HG03442 (cell line): Measurements from ENCODE around the gene GBF1.
"Not testable (repeated sequence)": the region's sequence is repeated elsewhere in the genome, so short reads cannot be mapped to it uniquely, and the experiment has no call there.

Source experiments
- ATAC-seq: cut with Tn5 transposase; IDR thresholded peaks from one replicate; pipeline ENCODE4 v1.9.1; 2021; ENCODE audit warnings: mild to moderate bottlenecking, moderate library complexity; ENCODE audit not compliant: unreplicated experiment

Gene GBF1

GRCh38 chr10:102233997-102234396 is 11.3 kb upstream of the GBF1 start:
- ATAC-seq: no peak

- ATAC-seq: no peak
Measured at GRCh38 chr10:102234888-102235597, 10.3 kb upstream of the GBF1 start.

- no peak for ATAC-seq
Measured at GRCh38 chr10:102235598-102235920, 9.8 kb upstream of the GBF1 start.

- ATAC-seq: no peak
Measured at GRCh38 chr10:102236006-102236405, 9.3 kb upstream of the GBF1 start.

GRCh38 chr10:102237711-102238252 is 7.5 kb upstream of the GBF1 start:
- ATAC-seq: no peak

- ATAC-seq: no peak
Measured at GRCh38 chr10:102240467-102241031, 4.8 kb upstream of the GBF1 start.

- ATAC-seq: no peak
Measured at GRCh38 chr10:102241032-102241443, 4.3 kb upstream of the GBF1 start.

GRCh38 chr10:102241444-102242117 is 3.8 kb upstream of the GBF1 start, which contains the start of gene PITX3:
PITX3 (minus strand) TSS chr10:102241512; CDS start chr10:102232080, 9,432 bp downstream.
- ATAC-seq: peak; percentile 36

GRCh38 chr10:102242118-102242485 is 3.2 kb upstream of the GBF1 start:
- ATAC-seq: no peak

GRCh38 chr10:102243309-102243708 is 2.0 kb upstream of the GBF1 start:
- no peak for ATAC-seq

- peak; percentile 3 for ATAC-seq
Measured at GRCh38 chr10:102245932-102246251, 560 bp downstream of the GBF1 start.

GRCh38 chr10:102246261-102246660 is 929 bp downstream of the GBF1 start:
- ATAC-seq: no peak

GRCh38 chr10:102247734-102248133 is 2.4 kb downstream of the GBF1 start:
- ATAC-seq: no peak

- ATAC-seq: not testable (repeated sequence)
Measured at GRCh38 chr10:102252508-102252907, 7.2 kb downstream of the GBF1 start.

- ATAC-seq: no peak
Measured at GRCh38 chr10:102254426-102254825, 9.1 kb downstream of the GBF1 start.

GRCh38 chr10:102255404-102255803 is 10.1 kb downstream of the GBF1 start:
- no peak for ATAC-seq

- ATAC-seq: no peak
Measured at GRCh38 chr10:102261196-102261595, 15.9 kb downstream of the GBF1 start.

- no peak for ATAC-seq
Measured at GRCh38 chr10:102261842-102262241, 16.5 kb downstream of the GBF1 start.

- no peak for ATAC-seq
Measured at GRCh38 chr10:102262744-102263370, 17.5 kb downstream of the GBF1 start.

GRCh38 chr10:102264371-102264770 is 19.0 kb downstream of the GBF1 start:
- no peak for ATAC-seq

GRCh38 chr10:102266670-102267069 is 21.3 kb downstream of the GBF1 start:
- no peak for ATAC-seq

- no peak for ATAC-seq
Measured at GRCh38 chr10:102267748-102268147, 22.4 kb downstream of the GBF1 start.
